Measurements from ENCODE around the gene C1QTNF2. TPM values are rescaled to one million over a fixed set of nuclear protein-coding genes. Genes with fewer than 3 reads are reported as not detected.
"Not testable (repeated sequence)": the region's sequence is repeated elsewhere in the genome, so short reads cannot be mapped to it uniquely, and the experiment has no call there.

The C1QTNF2 gene
- total RNA-seq, 1 experiment from 2014 or later, result 0.39 TPM

- H3K27ac ChIP-seq (ENCODE audit: low read depth, low read length, poor library complexity, severe bottlenecking), result no peak overlapping the region
- H3K36me3 ChIP-seq (ENCODE audit: insufficient read depth, low read length, poor library complexity, severe bottlenecking), result no peaks in the 10 kb centered on the region
- no peaks in the 10 kb centered on the region for H3K9me3 ChIP-seq (ENCODE audit: low read depth, low read length, poor library complexity, severe bottlenecking)
- intact Hi-C loops (cut with micrococcal nuclease; ENCODE audit: unreplicated experiment), result no loop called here
- no peaks in the 10 kb centered on the region for H3K27me3 ChIP-seq (replicated peaks; ENCODE audit: insufficient read depth, low read depth, low read length, poor library complexity)
- POLR2A ChIA-PET (ENCODE audit: low non-redundant PET), result no interaction called here
- TF ChIP-seq CTCF (conservative IDR thresholded peaks at IDR 0.05; ENCODE audit: low read depth, low read length) (no peak), EZH2 (IDR thresholded peaks at IDR 0.05; ENCODE audit: borderline replicate concordance, low read depth, low read length, poor library complexity, severe bottlenecking) (no peak)
- no peak overlapping the region for H3K4me3 ChIP-seq (ENCODE audit: low read depth, low read length, poor library complexity, severe bottlenecking)
- no peaks in the 10 kb centered on the region for H3K4me1 ChIP-seq (ENCODE audit: insufficient read depth, low read length, poor library complexity, severe bottlenecking)
- CTCF ChIA-PET, result no interaction called here
- BruUV-seq (replicated peaks), result no TSS peak
- DNase-seq (ENCODE audit: low spot score), result no peak
These were observed 30.9 kb downstream of the C1QTNF2 start for GRCh38 chr5:160339406-160340130.

- intact Hi-C loops (cut with micrococcal nuclease; ENCODE audit: unreplicated experiment); POLR2A ChIA-PET (ENCODE audit: low non-redundant PET); BruUV-seq (replicated peaks); H3K4me1 ChIP-seq (ENCODE audit: insufficient read depth, low read length, poor library complexity, severe bottlenecking); H3K4me3 ChIP-seq (ENCODE audit: low read depth, low read length, poor library complexity, severe bottlenecking); H3K36me3 ChIP-seq (ENCODE audit: insufficient read depth, low read length, poor library complexity, severe bottlenecking); H3K27ac ChIP-seq (ENCODE audit: low read depth, low read length, poor library complexity, severe bottlenecking); DNase-seq (ENCODE audit: low spot score); H3K27me3 ChIP-seq (replicated peaks; ENCODE audit: insufficient read depth, low read depth, low read length, poor library complexity); CTCF ChIA-PET; H3K9me3 ChIP-seq (ENCODE audit: low read depth, low read length, poor library complexity, severe bottlenecking): not testable (repeated sequence)
These were observed 35.7 kb downstream of the C1QTNF2 start for GRCh38 chr5:160334716-160335115.

- Histone ChIP-seq H3K27me3 (replicated peaks; ENCODE audit: insufficient read depth, low read depth, low read length, poor library complexity) (no peaks in the 10 kb centered on the region), H3K9me3 (ENCODE audit: low read depth, low read length, poor library complexity, severe bottlenecking) (no peaks in the 10 kb centered on the region), H3K4me3 (ENCODE audit: low read depth, low read length, poor library complexity, severe bottlenecking) (no peak overlapping the region), H3K4me1 (ENCODE audit: insufficient read depth, low read length, poor library complexity, severe bottlenecking) (no peaks in the 10 kb centered on the region), H3K27ac (ENCODE audit: low read depth, low read length, poor library complexity, severe bottlenecking) (no peak overlapping the region), H3K36me3 (ENCODE audit: insufficient read depth, low read length, poor library complexity, severe bottlenecking) (no peaks in the 10 kb centered on the region)
- no TSS peak for BruUV-seq (replicated peaks)
- no peak for DNase-seq (ENCODE audit: low spot score)
- TF ChIP-seq EZH2 (IDR thresholded peaks at IDR 0.05; ENCODE audit: borderline replicate concordance, low read depth, low read length, poor library complexity, severe bottlenecking) (no peak), CTCF (conservative IDR thresholded peaks at IDR 0.05; ENCODE audit: low read depth, low read length) (no peak)
- ChIA-PET POLR2A (ENCODE audit: low non-redundant PET) (no interaction called here), CTCF (no interaction called here)
- intact Hi-C loops (cut with micrococcal nuclease; ENCODE audit: unreplicated experiment), result no loop called here
These were observed 36.7 kb downstream of the C1QTNF2 start for GRCh38 chr5:160333721-160334120.

- Histone ChIP-seq H3K36me3 (ENCODE audit: insufficient read depth, low read length, poor library complexity, severe bottlenecking) (no peaks in the 10 kb centered on the region), H3K4me1 (ENCODE audit: insufficient read depth, low read length, poor library complexity, severe bottlenecking) (no peaks in the 10 kb centered on the region), H3K9me3 (ENCODE audit: low read depth, low read length, poor library complexity, severe bottlenecking) (no peaks in the 10 kb centered on the region), H3K4me3 (ENCODE audit: low read depth, low read length, poor library complexity, severe bottlenecking) (no peak overlapping the region), H3K27me3 (replicated peaks; ENCODE audit: insufficient read depth, low read depth, low read length, poor library complexity) (no peaks in the 10 kb centered on the region), H3K27ac (ENCODE audit: low read depth, low read length, poor library complexity, severe bottlenecking) (no peak overlapping the region)
- POLR2A ChIA-PET (ENCODE audit: low non-redundant PET), result no interaction called here
- intact Hi-C loops (cut with micrococcal nuclease; ENCODE audit: unreplicated experiment), result no loop called here
- TF ChIP-seq CTCF (conservative IDR thresholded peaks at IDR 0.05; ENCODE audit: low read depth, low read length), result no peak
- no peak for TF ChIP-seq EZH2 (IDR thresholded peaks at IDR 0.05; ENCODE audit: borderline replicate concordance, low read depth, low read length, poor library complexity, severe bottlenecking)
- DNase-seq (ENCODE audit: low spot score), result no peak
- BruUV-seq (replicated peaks), result no TSS peak
- CTCF ChIA-PET, result no interaction called here
These were observed 40.2 kb downstream of the C1QTNF2 start for GRCh38 chr5:160330212-160330611.

Measured in A673 (cell line).